Kidney (tissue), 14 donors: ENCODE results near the gene PPP1R13L. TPM values are rescaled to one million over a fixed set of nuclear protein-coding genes. Genes with fewer than 3 reads are reported as not detected.

Experiments used
- DNase-seq, 5 donors: peaks; one replicate each; pipeline ENCODE4 v3.0.0-alpha.2; 2013 to 2020
- FAIRE-seq: peaks from 2 replicates; lab custom pipeline; 2012; peaks lifted over from hg19 to GRCh38; lab: Jason Lieb, UNC
- H3K27ac ChIP-seq, 2 donors: one replicate each; pipeline ENCODE4 v1.7.0; 2013; ENCODE audit warnings: low read depth in 2 of 2, low read length in 2 of 2, inconsistent platforms in 1 of 2
- H3K27me3 ChIP-seq: one replicate; pipeline ENCODE4 v1.7.1; 2013; ENCODE audit warnings: low read length, inconsistent platforms; ENCODE audit not compliant: control insufficient read depth, insufficient read depth
- H3K36me3 ChIP-seq, 3 donors: one replicate each; pipeline versions ENCODE4 v1.7.0 to v1.7.1; 2013; ENCODE audit warnings: low read length in 3 of 3, control low read depth in 1 of 3, inconsistent platforms in 1 of 3; ENCODE audit not compliant: insufficient read depth in 3 of 3, control insufficient read depth in 2 of 3
- H3K4me1 ChIP-seq, 3 donors: one replicate each; pipeline versions ENCODE4 v1.7.0 to v1.7.1; 2013; ENCODE audit warnings: low read length in 3 of 3, inconsistent platforms in 1 of 3, low read depth in 1 of 3; ENCODE audit not compliant: control insufficient read depth in 2 of 3, insufficient read depth in 2 of 3
- H3K4me3 ChIP-seq, 3 donors: one replicate each; pipeline versions ENCODE4 v1.7.0 to v1.8.1; 2013; ENCODE audit warnings: low read length in 3 of 3, control low read depth in 1 of 3, inconsistent platforms in 1 of 3
- H3K9ac ChIP-seq, 3 donors: one replicate each; pipeline versions ENCODE4 v1.7.0 to v1.7.1; 2013; ENCODE audit warnings: low read length in 3 of 3, control low read depth in 1 of 3, inconsistent platforms in 1 of 3
- H3K9me3 ChIP-seq, 3 donors: one replicate each; pipeline versions ENCODE4 v1.7.0 to v1.7.1; 2013; ENCODE audit warnings: low read length in 3 of 3, control low read depth in 1 of 3, inconsistent platforms in 1 of 3; ENCODE audit not compliant: control insufficient read depth in 2 of 3, insufficient read depth in 1 of 3
- intact Hi-C: fragments of 100-400 bp; cut with DNase I; formaldehyde crosslinking; loops from one replicate; pipeline ENCODE4 v1.11.1; 2022
- polyA plus RNA-seq: library from polyadenylated mRNA; stranded (reverse); fragments of 350-450 nt; fragmentation: Illumina TruSeq; extraction: RNeasy Lipid Tissue Mini Kit (QIAGEN cat#74804); gene quantifications from one replicate; pipeline ENCODE4 v1.2.3, GENCODE V29; 2014; ENCODE audit warnings: low read depth, low replicate concordance; ENCODE audit not compliant: insufficient read depth
- total RNA-seq: library from RNA; stranded (reverse); fragmentation: NEBNext Ultra II Directional; extraction: Animal tissue kit (Norgen Biotek cat#: 25700); gene quantifications from one replicate; pipeline ENCODE4 v1.2.1, GENCODE V29; 2021
- TF ChIP-seq, protein P1 (sequence below): IDR thresholded peaks from 3 replicates; pipeline ENCODE4 v1.5.1; 2012; ENCODE audit warnings: mild to moderate bottlenecking, moderate library complexity, borderline replicate concordance; ENCODE audit not compliant: insufficient read depth; ENCODE audit errors: extremely low read depth
- donor health status: control.
- donor health status: control.
- donor health status: control.
- donor health status: control.
- donor health status: control.
- donor health status: DM: yes; HTN: yes; CAD: no.
- donor health status: Normal renal cell carcinoma (clear cell type).

The PPP1R13L gene
- total and polyA plus RNA-seq, 2 donors from 2014 or later: 21.4 to 32.4 TPM

DNA sequence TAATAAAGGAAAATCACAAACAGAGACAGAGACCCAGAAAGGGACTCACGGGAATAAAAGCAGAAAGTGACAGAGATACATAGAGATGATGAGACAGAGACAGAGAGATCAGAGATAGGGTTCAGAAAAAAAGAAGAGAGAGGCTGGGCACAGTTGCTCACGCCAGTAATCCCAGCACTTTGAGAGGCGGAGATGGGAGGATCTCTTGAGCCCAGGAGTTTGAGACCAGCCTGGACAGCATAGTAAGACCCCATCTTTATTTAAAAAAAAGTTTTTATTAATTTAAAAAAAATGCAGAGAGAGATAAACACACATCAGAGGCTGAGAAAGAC, 43.5 kb upstream of the PPP1R13L start:
- DNase-seq: no peak
- no peak overlapping the region for H3K27ac ChIP-seq
- TF ChIP-seq, protein P1, sequence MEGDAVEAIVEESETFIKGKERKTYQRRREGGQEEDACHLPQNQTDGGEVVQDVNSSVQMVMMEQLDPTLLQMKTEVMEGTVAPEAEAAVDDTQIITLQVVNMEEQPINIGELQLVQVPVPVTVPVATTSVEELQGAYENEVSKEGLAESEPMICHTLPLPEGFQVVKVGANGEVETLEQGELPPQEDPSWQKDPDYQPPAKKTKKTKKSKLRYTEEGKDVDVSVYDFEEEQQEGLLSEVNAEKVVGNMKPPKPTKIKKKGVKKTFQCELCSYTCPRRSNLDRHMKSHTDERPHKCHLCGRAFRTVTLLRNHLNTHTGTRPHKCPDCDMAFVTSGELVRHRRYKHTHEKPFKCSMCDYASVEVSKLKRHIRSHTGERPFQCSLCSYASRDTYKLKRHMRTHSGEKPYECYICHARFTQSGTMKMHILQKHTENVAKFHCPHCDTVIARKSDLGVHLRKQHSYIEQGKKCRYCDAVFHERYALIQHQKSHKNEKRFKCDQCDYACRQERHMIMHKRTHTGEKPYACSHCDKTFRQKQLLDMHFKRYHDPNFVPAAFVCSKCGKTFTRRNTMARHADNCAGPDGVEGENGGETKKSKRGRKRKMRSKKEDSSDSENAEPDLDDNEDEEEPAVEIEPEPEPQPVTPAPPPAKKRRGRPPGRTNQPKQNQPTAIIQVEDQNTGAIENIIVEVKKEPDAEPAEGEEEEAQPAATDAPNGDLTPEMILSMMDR: no peak
- no peak overlapping the region for H3K9ac ChIP-seq
- H3K9me3 ChIP-seq: no peaks in the 10 kb centered on the region
- no peaks in the 10 kb centered on the region for H3K36me3 ChIP-seq
- H3K4me1 ChIP-seq: peaks cover 0 to 11% (median 5%) of the 10 kb centered on the region in 3 donors
- intact Hi-C loops: no loop called here
- no peak overlapping the region for H3K4me3 ChIP-seq
- no peak for FAIRE-seq
- H3K27me3 ChIP-seq: no peaks in the 10 kb centered on the region

DNA sequence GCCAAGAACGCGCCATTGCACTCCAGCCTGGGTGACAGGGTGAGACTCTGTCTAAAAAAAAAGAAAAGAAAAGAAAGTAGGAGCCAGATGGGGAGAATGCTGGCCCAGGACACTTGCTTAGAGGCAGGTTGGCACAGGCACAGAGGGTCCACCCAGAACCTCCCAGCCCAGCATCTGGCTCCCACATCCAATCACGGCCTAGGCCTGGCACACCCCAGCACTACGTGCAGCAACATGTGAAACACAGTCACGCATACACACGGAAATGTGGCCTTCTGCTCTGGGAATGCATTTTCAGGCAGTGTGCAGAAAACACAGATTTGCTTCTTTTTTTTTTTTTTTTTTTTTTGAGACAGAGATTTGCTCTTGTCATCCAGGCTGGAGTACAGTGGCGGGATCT, 42.1 kb upstream of the PPP1R13L start:
- Histone ChIP-seq H3K9me3 (no peaks in the 10 kb centered on the region), H3K36me3 (no peaks in the 10 kb centered on the region), H3K4me3 (no peak overlapping the region), H3K27me3 (no peaks in the 10 kb centered on the region), H3K4me1 (peaks cover 0 to 15% (median 5%) of the 10 kb centered on the region in 3 donors), H3K9ac (no peak overlapping the region), H3K27ac (no peak overlapping the region)
- TF ChIP-seq, protein P1: no peak
- FAIRE-seq: no peak
- DNase-seq: no peak
- intact Hi-C loops: no loop called here

DNA sequence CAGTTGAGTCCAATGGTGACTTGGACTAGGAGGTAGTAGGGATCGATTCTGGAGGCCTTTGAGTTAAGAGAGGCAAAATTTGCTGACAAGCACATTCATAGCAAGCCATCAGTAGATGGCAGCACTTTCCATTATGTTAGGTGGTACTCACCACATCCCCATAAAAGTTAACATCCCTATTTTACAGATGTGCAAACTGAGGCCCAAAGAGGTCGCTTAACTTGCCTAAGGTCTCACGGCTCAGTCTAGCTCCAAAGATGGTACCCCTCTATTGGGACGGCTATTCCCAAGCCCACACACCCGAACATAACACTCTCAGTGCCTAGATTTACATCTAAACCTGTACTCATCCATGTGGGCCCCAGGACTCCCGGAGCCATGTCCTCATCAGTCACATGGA, 41.4 kb upstream of the PPP1R13L start:
- peak in 1 of 5 donors; percentile 48 for DNase-seq
- H3K27me3 ChIP-seq: no peaks in the 10 kb centered on the region
- H3K4me1 ChIP-seq: peaks cover 0 to 12% (median 5%) of the 10 kb centered on the region in 3 donors
- H3K9me3 ChIP-seq: no peaks in the 10 kb centered on the region
- FAIRE-seq: no peak
- intact Hi-C loops: no loop called here
- no peak overlapping the region for H3K27ac ChIP-seq
- H3K36me3 ChIP-seq: no peaks in the 10 kb centered on the region
- no peak overlapping the region for H3K4me3 ChIP-seq
- TF ChIP-seq, protein P1: peak; percentile 17
- no peak overlapping the region for H3K9ac ChIP-seq

- H3K27ac ChIP-seq: no peak overlapping the region
- peaks cover 0 to 10% (median 5%) of the 10 kb centered on the region in 3 donors for H3K4me1 ChIP-seq
- intact Hi-C loops: no loop called here
- H3K9ac ChIP-seq: no peak overlapping the region
- FAIRE-seq (no peak), DNase-seq (no peak)
- no peaks in the 10 kb centered on the region for H3K27me3 ChIP-seq
- H3K9me3 ChIP-seq: no peaks in the 10 kb centered on the region
- H3K36me3 ChIP-seq: no peaks in the 10 kb centered on the region
- no peak overlapping the region for H3K4me3 ChIP-seq
- TF ChIP-seq, protein P1: no peak
Observed at GRCh38 chr19:45445139-45445538, 40.3 kb upstream of the PPP1R13L start.
